Stimulated activated CD4-positive, alpha-beta T cell treated with anti-CD3 and anti-CD28 coated beads, Interleukin-4, amount 100 ng/mL, for 4 hours (primary cell): ENCODE measurements around the gene DNAH6.
"Not testable (repeated sequence)": the region's sequence is repeated elsewhere in the genome, so short reads cannot be mapped to it uniquely, and the experiment has no call there.

Source experiments
- DNase-seq, 2 experiments: peaks; one replicate each; pipeline ENCODE4 v3.0.0-alpha.2; 2020

The DNAH6 gene

GRCh38 chr2:84847326-84848050 is 331.2 kb downstream of the DNAH6 start:
- no peak for DNase-seq

GRCh38 chr2:84849271-84849952 is 333.1 kb downstream of the DNAH6 start:
- DNase-seq = peak in 1 of 2 experiments; percentile 65

GRCh38 chr2:84850471-84850870 is 334.2 kb downstream of the DNAH6 start:
- no peak for DNase-seq

- no peak for DNase-seq
Measured at GRCh38 chr2:84851876-84852275, 335.6 kb downstream of the DNAH6 start.

GRCh38 chr2:84854850-84855249 is 338.6 kb downstream of the DNAH6 start:
- DNase-seq = no peak

GRCh38 chr2:84855731-84856130 is 339.4 kb downstream of the DNAH6 start:
- no peak for DNase-seq

GRCh38 chr2:84856787-84857186 is 340.5 kb downstream of the DNAH6 start:
- no peak for DNase-seq

GRCh38 chr2:84857566-84857965 is 341.3 kb downstream of the DNAH6 start:
- no peak for DNase-seq

GRCh38 chr2:84858123-84858522 is 341.8 kb downstream of the DNAH6 start:
- no peak for DNase-seq

- DNase-seq = no peak
Measured at GRCh38 chr2:84858937-84859336, 342.6 kb downstream of the DNAH6 start.

GRCh38 chr2:84861539-84861938 is 345.2 kb downstream of the DNAH6 start:
- no peak for DNase-seq

- no peak for DNase-seq
Measured at GRCh38 chr2:84862006-84862405, 345.7 kb downstream of the DNAH6 start.

- DNase-seq = no peak
Measured at GRCh38 chr2:84865181-84865783, 349.0 kb downstream of the DNAH6 start.

GRCh38 chr2:84866122-84866521 is 349.8 kb downstream of the DNAH6 start:
- DNase-seq = no peak

- not testable (repeated sequence) for DNase-seq
Measured at GRCh38 chr2:84868327-84868726, 352.0 kb downstream of the DNAH6 start.
